GM06990 (cell line): ENCODE measurements around the gene DTNBP1.
"Not testable (repeated sequence)": the region's sequence is repeated elsewhere in the genome, so short reads cannot be mapped to it uniquely, and the experiment has no call there.

ENCODE experiments used
- DNase-seq: peaks from one replicate; pipeline ENCODE4 v3.0.0-alpha.2; 2011; ENCODE audit not compliant: insufficient read length; ENCODE audit errors: extremely low read depth
- H3K27me3 ChIP-seq: replicated peaks from 2 replicates; pipeline ENCODE4 v1.6.0; 2011; ENCODE audit warnings: low read length; ENCODE audit not compliant: control insufficient read depth, insufficient read depth
- H3K36me3 ChIP-seq: 2 replicates; pipeline ENCODE4 v1.5.1; 2011; ENCODE audit warnings: low read length; ENCODE audit not compliant: control insufficient read depth, insufficient read depth
- H3K4me3 ChIP-seq: replicated peaks from 2 replicates; pipeline ENCODE4 v1.5.1; 2011; ENCODE audit warnings: low read depth, mild to moderate bottlenecking, control low read depth, low read length
- TF ChIP-seq, protein P1 (sequence below): IDR thresholded peaks from 2 replicates; pipeline ENCODE4 v1.5.1; 2011; ENCODE audit warnings: low read length, control low read depth, mild to moderate bottlenecking, inconsistent platforms; ENCODE audit not compliant: insufficient read depth, poor library complexity, severe bottlenecking

Gene DTNBP1

DNA sequence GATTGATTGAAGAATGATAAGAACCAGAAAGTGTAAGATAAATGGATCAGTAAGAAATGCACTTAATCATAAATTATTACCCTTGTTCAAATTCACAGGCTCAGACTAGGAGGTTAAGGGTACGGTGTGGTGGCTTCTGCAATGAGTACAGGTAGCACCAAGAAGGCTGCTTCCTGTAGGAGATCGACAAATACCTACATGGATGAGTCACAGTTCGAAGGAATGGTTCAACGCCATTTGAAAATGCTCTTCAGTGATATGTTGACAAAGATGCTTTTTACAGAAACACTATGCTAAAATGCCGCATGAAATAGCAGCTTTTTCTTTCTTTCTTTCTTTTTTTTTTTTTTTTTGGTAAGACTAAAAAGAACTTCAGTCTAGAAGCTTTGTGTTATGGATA is 116.2 kb downstream of the DTNBP1 start:
- H3K4me3 ChIP-seq: no peak overlapping the region
- H3K36me3 ChIP-seq: no peaks in the 10 kb centered on the region
- TF ChIP-seq, protein P1, sequence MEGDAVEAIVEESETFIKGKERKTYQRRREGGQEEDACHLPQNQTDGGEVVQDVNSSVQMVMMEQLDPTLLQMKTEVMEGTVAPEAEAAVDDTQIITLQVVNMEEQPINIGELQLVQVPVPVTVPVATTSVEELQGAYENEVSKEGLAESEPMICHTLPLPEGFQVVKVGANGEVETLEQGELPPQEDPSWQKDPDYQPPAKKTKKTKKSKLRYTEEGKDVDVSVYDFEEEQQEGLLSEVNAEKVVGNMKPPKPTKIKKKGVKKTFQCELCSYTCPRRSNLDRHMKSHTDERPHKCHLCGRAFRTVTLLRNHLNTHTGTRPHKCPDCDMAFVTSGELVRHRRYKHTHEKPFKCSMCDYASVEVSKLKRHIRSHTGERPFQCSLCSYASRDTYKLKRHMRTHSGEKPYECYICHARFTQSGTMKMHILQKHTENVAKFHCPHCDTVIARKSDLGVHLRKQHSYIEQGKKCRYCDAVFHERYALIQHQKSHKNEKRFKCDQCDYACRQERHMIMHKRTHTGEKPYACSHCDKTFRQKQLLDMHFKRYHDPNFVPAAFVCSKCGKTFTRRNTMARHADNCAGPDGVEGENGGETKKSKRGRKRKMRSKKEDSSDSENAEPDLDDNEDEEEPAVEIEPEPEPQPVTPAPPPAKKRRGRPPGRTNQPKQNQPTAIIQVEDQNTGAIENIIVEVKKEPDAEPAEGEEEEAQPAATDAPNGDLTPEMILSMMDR: no peak
- no peak for DNase-seq
- no peaks in the 10 kb centered on the region for H3K27me3 ChIP-seq

DNA sequence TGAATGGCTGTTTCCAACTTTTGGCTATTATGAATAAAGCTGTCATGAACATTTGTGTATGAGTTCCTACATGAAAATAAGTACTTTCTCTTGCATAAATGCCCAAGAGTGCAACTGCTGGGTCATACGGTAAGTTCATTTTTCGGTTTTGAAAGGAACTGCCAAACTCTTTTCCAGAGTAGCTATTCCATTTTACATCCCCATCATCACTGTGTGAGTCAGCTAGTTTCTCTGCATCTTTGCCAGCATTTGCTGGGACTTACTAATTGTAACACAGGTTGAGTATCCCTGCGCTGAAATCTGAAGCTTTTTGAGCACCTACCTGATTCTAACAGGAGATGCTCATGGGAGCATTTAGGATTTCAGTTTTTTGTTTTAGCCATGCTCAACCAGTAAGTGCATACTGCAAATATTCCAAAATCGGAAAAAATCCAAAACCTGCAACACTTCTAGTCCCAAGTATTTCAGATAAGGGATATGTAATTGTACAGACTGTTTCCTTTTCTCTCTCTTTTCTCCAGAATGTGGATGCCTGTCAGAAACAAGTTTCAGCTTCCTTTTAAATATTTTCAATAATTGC is 118.4 kb downstream of the DTNBP1 start:
- H3K27me3 ChIP-seq: no peaks in the 10 kb centered on the region
- TF ChIP-seq, protein P1: no peak
- no peak for DNase-seq
- no peaks in the 10 kb centered on the region for H3K36me3 ChIP-seq
- no peak overlapping the region for H3K4me3 ChIP-seq

DNA sequence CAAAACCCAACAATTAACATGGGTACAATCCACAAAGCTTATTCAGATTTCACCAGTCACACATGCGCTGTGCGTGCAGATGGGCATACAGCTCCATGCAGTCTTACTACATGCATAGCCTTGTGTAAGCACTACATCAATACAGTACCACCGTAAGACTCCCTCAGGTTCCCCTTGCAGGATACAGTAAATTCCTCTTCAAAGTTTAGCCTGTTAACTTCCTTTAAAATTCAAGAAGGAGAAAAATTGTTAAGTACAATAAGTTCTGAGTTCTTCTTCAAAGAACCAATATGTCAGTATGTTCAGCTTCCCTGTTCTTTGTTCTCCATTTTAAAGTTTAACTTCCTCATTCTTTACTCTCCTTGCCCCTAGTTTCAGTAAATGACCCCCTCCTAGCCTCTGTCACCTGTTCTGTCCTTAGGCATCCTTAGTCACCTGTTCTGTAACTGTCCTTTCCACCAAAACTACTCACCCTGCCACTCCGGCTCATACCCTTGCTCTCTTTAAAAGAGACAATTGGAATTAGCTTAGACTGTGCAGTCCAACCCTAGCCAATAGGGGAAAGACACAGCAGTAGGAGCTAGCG is 119.4 kb downstream of the DTNBP1 start:
- H3K36me3 ChIP-seq, DNase-seq, H3K27me3 ChIP-seq, H3K4me3 ChIP-seq: not testable (repeated sequence)

DNA sequence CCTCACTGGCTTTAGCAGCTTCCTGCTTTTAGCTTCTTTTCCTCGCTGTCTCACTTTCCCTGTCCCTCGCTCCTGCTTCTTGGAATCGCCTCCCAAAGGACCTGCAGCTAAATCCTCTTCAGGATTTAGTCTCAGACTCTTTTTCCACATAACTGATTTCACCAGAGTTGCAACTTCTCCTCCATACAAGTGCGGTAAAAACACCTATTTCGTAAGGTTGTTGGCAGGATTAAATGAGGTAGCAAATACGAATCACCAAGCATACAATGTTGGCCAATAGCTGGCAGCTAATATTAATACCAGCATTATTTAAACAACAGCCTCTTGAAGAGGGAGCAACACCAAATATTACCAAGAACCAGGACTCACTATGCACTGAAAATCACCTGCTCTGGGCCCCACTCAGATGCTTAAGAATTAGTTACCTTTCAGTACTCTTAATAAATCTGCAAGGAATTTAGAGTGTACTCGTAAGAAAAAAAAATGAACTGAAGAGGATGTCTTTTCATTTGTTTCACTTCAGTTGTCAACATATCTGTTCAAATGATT is 123.0 kb downstream of the DTNBP1 start:
- DNase-seq: no peak
- Histone ChIP-seq H3K4me3 (no peak overlapping the region), H3K36me3 (no peaks in the 10 kb centered on the region), H3K27me3 (no peaks in the 10 kb centered on the region)
- TF ChIP-seq, protein P1: no peak

DNA sequence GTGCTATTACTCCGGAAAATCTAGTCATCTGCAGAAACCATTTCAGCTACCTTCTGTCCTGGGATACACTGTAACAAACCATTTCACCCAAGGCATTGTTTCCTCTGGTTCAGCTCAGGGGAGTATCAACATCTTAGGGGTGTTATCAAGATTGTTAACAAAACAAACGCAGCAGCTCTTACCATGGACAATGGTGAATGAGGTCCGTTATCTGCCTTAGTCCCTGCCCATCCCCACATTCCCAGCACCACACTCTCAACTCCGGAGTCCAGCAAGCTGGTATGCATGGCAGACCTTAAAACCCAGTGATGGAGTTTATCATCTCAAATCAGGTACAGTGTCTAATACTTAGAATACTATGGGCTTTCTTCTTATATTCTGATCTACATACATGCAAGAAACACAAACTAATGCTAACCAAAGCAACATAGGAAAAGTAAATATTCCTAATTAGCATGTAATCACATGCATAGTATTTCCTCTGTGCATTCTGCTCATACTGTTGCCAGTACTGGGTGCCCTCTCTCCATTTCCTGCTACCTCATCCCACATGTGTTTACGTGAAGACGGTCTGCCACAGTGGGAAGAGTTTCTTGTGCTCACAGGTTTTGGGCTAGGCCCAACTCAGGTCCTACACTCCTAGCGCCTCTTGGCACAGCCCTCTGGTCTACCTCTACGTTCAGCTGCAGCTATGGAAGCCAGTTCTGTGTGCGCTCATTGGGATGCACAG is 123.9 kb downstream of the DTNBP1 start:
- no peaks in the 10 kb centered on the region for H3K36me3 ChIP-seq
- no peak overlapping the region for H3K4me3 ChIP-seq
- TF ChIP-seq, protein P1: no peak
- no peak for DNase-seq
- no peaks in the 10 kb centered on the region for H3K27me3 ChIP-seq

DNA sequence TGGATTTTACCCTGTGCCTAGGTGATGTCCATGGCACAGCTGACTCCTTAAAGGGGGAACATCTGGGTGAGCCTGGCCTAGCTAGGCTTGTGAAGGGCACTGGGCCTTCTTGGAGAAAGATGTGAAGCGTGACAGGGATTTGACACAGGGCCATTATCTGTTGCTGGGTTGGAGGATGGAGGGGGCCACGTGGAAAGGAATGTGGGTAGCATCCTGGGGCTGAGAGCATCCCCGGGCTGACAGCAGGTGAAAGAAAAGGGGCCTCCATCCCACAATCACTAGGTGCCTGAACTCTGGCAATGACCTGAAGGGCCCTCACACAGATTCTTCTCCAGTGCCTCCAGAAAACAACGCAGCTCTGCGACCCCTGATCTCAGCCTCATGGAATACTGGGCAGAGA is 124.7 kb downstream of the DTNBP1 start:
- H3K27me3 ChIP-seq: no peaks in the 10 kb centered on the region
- no peak for DNase-seq
- TF ChIP-seq, protein P1: no peak
- H3K36me3 ChIP-seq: peaks cover 3% of the 10 kb centered on the region; the same call in 1 of the 2 replicates
- no peak overlapping the region for H3K4me3 ChIP-seq
